ENCODE data around the gene S1PR2. TPM values are rescaled to one million over a fixed set of nuclear protein-coding genes. Genes with fewer than 3 reads are reported as not detected.

The S1PR2 gene
- total RNA-seq, 4 donors from 2014 or later: 3.9 to 9.9 (median 8.6) TPM

DNA sequence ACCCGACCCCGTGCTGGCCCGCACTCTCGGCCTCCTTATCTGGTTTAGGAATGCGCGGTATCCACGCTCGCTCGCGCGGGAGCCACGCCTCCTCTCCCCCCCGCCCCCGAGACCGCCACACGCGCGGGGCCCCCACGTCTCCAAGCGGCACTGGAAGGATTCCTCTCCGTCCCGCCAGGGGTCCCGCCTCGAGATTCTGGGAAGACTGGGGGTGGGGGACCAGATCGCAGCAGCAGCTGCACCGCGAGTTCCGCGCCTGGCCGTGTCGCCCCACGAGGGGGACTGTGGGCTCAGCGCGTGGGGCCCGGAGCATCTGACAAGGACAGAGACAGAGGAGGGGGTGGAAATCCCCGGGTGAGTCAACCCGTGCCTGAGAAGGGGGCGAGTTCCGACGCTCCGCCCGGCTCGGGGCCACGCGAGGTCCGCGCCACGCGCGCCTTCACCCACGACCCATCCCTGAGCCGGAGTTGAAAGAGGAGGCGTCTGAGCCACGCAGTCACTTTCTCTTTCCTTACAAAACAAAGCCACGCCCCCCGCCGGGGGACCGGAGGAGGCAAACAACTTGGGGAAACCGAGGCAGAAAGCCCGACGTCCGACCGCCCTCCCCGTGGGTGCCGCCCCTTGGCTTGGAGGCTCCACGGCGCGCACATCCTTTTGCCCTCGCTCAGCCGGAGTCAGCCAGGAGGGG lies 814 bp downstream of the S1PR2 start:
- Histone ChIP-seq H3K27me3 (no peaks in the 10 kb centered on the region), H3K36me3 (no peaks in the 10 kb centered on the region), H3K9me3 (no peaks in the 10 kb centered on the region), H3K27ac (peak overlapping the region; percentile 90), H3K4me1 (peaks cover 51% of the 10 kb centered on the region), H3K4me3 (peak overlapping the region; percentile 87)
- peak; percentile 82 to 83 for DNase-seq (ENCODE audit: low spot score in 2 of 2)
- WGBS: 1% methylated on average over 18 of the region's 70 CpGs
- TF ChIP-seq POLR2AphosphoS5 (IDR thresholded peaks at IDR 0.05) (no peak), EP300 (IDR thresholded peaks at IDR 0.05) (no peak), POLR2A (IDR thresholded peaks at IDR 0.05) (no peak)
- TF ChIP-seq, protein P1, sequence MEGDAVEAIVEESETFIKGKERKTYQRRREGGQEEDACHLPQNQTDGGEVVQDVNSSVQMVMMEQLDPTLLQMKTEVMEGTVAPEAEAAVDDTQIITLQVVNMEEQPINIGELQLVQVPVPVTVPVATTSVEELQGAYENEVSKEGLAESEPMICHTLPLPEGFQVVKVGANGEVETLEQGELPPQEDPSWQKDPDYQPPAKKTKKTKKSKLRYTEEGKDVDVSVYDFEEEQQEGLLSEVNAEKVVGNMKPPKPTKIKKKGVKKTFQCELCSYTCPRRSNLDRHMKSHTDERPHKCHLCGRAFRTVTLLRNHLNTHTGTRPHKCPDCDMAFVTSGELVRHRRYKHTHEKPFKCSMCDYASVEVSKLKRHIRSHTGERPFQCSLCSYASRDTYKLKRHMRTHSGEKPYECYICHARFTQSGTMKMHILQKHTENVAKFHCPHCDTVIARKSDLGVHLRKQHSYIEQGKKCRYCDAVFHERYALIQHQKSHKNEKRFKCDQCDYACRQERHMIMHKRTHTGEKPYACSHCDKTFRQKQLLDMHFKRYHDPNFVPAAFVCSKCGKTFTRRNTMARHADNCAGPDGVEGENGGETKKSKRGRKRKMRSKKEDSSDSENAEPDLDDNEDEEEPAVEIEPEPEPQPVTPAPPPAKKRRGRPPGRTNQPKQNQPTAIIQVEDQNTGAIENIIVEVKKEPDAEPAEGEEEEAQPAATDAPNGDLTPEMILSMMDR (IDR thresholded peaks at IDR 0.05): no peak

DNA sequence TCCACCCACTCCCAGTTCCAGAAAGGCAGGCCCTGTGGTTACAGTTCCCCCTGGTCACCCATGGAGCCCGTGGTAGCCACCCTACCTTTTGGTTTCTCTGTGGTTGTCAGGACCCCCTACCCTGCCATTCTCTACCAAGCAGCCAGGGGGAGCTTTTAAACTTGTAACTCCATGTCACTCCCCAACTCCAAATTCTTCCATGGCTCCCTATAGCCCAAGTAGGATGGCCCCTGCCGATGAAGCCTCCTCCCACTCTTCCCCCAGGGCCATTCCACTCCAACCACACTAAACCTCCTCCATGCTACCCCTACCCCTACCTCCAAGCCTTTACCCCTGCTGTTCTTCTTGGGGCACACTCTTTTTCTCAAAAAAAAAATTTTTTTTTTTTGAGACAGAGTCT lies 2.2 kb downstream of the S1PR2 start:
- WGBS: 44% methylated on average over 2 of the region's 2 CpGs
- no peak for DNase-seq (ENCODE audit: low spot score in 2 of 2)
- H3K4me1 ChIP-seq: peaks cover 55% of the 10 kb centered on the region

DNA sequence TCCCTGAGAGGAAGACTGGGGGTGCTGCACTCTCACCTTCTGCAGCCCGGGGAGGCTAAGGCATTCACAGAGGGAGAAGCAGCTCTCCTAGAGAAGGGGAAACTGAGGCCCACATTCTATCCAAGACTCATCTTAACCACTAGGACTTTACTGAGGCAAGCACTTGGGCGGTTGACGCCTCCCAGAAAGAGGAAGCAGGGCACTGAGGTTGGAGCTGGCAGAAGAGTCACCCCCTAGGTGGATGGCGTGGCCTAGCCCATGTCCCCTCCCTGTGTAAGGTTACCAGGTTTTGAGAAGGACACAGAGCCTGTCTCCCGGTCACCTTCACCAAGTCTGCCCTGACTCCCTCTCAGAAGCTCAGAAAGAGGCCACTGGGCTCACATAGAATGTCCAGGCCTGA lies 2.7 kb downstream of the S1PR2 start:
- 78% methylated on average over 4 of the region's 5 CpGs for WGBS
- no peak overlapping the region for H3K4me3 ChIP-seq

More for the DNA sequence above, 2.2 kb downstream of the S1PR2 start:
- H3K9me3 ChIP-seq: no peaks in the 10 kb centered on the region
- H3K27me3 ChIP-seq: no peaks in the 10 kb centered on the region
- H3K4me3 ChIP-seq: peak overlapping the region; percentile 87
- H3K36me3 ChIP-seq: peaks cover 8% of the 10 kb centered on the region
- H3K27ac ChIP-seq: peak overlapping the region; percentile 90
- TF ChIP-seq, protein P1 (IDR thresholded peaks at IDR 0.05): peak; percentile 19 to 44
- no peak for TF ChIP-seq POLR2A (IDR thresholded peaks at IDR 0.05)

DNA sequence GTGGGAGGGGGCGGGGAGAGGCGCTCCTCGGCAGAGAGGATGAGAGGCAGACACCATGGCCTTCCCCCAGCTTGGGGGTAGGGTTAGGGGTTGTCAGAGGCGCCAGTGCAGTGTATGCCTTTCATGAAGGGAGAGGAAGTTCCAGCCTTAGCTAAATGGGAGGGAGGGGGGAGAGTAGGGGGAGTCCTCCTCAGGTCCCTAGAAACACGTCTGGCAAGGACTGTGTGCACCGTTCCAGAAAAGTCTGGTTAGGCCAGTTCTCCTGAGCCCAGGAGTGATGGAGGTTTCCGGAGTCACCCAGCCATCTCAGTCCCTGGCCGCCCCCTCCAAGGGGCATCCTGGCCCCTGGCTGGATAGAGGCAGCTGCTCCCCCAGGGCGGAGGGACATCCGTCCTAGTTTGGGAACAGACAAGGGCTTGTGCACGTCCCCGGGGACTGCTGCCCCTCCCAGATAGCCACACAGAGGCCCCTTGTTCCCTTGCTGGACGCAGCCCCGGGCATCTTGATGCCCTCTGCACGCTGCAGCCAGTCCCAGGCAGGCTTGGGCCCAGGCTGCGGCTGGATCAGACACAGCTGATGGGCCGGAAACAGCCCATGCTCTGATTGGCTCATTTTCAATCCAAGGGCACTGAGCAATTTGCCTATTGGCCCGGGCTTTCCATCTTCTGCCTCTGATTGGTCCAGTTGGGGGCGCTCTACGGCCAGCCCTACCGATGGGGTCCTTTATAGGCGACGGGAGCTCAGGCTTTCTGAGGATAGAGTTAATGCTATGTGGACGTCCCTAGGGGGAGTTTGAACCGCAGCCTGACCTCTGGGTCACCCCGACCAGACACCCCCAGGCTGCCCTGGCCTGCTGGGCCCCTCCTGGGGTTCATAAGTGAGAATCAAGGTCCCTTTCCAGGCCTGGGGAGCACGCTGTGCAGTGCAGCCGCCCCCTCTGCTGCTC lies 3.8 kb downstream of the S1PR2 start:
- DNase-seq (ENCODE audit: low spot score in 2 of 2): peak in 1 of 2 donors; percentile 82
- Histone ChIP-seq H3K27me3 (no peaks in the 10 kb centered on the region), H3K4me1 (peaks cover 55% of the 10 kb centered on the region), H3K27ac (peak overlapping the region; percentile 82), H3K4me3 (peak overlapping the region; percentile 15), H3K9me3 (no peaks in the 10 kb centered on the region), H3K36me3 (peaks cover 15% of the 10 kb centered on the region)
- 65% methylated on average over 16 of the region's 28 CpGs for WGBS
- no peak for TF ChIP-seq EP300 (IDR thresholded peaks at IDR 0.05)
- TF ChIP-seq POLR2A (IDR thresholded peaks at IDR 0.05): no peak
- TF ChIP-seq, protein P1 (IDR thresholded peaks at IDR 0.05): no peak
- TF ChIP-seq POLR2AphosphoS5 (IDR thresholded peaks at IDR 0.05): no peak

More for the DNA sequence above, 2.7 kb downstream of the S1PR2 start:
- H3K36me3 ChIP-seq: peaks cover 13% of the 10 kb centered on the region
- no peak for DNase-seq (ENCODE audit: low spot score in 2 of 2)
- H3K9me3 ChIP-seq: no peaks in the 10 kb centered on the region
- TF ChIP-seq EP300 (IDR thresholded peaks at IDR 0.05) (no peak), POLR2AphosphoS5 (IDR thresholded peaks at IDR 0.05) (no peak), POLR2A (IDR thresholded peaks at IDR 0.05) (no peak)
- TF ChIP-seq, protein P1 (IDR thresholded peaks at IDR 0.05): no peak
- peaks cover 55% of the 10 kb centered on the region for H3K4me1 ChIP-seq
- H3K27ac ChIP-seq: peak overlapping the region; percentile 90
- H3K27me3 ChIP-seq: no peaks in the 10 kb centered on the region

Data from suprapubic skin (tissue), 4 donors.